NT2/D1 (cell line): ENCODE results near the gene RBMX.

Experiments
- DNase-seq: peaks from one replicate; pipeline ENCODE4 v3.0.0-alpha.2; 2011; ENCODE audit warnings: low read depth, low spot score
- H3K27me3 ChIP-seq: 2 replicates; pipeline ENCODE4 v1.6.0; 2011; ENCODE audit warnings: mild to moderate bottlenecking; ENCODE audit not compliant: insufficient read length, insufficient read depth
- H3K36me3 ChIP-seq: 2 replicates; pipeline ENCODE4 v1.6.1; 2011; ENCODE audit warnings: mild to moderate bottlenecking, low read length, mixed read lengths; ENCODE audit not compliant: insufficient read depth, insufficient read length
- H3K4me1 ChIP-seq: 2 replicates; pipeline ENCODE4 v1.5.1; 2011; ENCODE audit not compliant: insufficient read depth, insufficient read length
- H3K4me3 ChIP-seq: 2 replicates; pipeline ENCODE4 v1.5.1; 2011; ENCODE audit warnings: low read depth; ENCODE audit not compliant: insufficient read length
- H3K9ac ChIP-seq: 2 replicates; pipeline ENCODE4 v1.6.0; 2011; ENCODE audit warnings: low read depth; ENCODE audit not compliant: insufficient read length
- H3K9me3 ChIP-seq: 2 replicates; pipeline ENCODE4 v1.5.1; 2011; ENCODE audit warnings: mild to moderate bottlenecking, low read length; ENCODE audit not compliant: insufficient read depth
- SUZ12 ChIP-seq: IDR thresholded peaks from 2 replicates; pipeline ENCODE4 v1.6.1; 2011; ENCODE audit not compliant: insufficient read length, insufficient read depth; ENCODE audit errors: extremely low read depth
- YY1 ChIP-seq: IDR thresholded peaks from 2 replicates; pipeline ENCODE4 v1.6.1; 2011; ENCODE audit not compliant: insufficient read length, insufficient read depth
- ZNF274 ChIP-seq: IDR thresholded peaks from 2 replicates; pipeline ENCODE4 v1.6.1; 2011; ENCODE audit warnings: mild to moderate bottlenecking, low read depth, low read length

The RBMX gene

DNA sequence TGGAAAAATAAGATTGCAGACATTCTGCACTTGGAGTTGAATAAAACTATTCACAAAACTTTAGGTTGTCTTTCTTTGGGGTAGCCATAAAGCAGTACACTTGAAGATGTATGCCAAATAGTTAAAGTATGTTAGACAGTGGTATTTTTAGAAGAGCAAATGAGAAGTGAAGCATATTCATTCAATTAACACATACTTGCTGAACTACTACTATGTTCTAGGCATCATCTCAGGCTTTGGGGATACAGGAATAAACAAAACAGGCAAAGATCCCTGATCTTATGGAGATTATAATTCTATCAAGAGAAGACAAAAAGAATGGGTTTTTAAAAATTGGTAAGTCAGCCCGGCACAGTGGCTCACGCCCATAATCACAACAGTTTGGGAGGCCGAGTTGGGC, 29.0 kb downstream of the RBMX start:
- no peaks in the 10 kb centered on the region for H3K4me1 ChIP-seq
- no peaks in the 10 kb centered on the region for H3K9me3 ChIP-seq
- no peaks in the 10 kb centered on the region for H3K27me3 ChIP-seq
- no peak overlapping the region for H3K4me3 ChIP-seq
- H3K9ac ChIP-seq, result no peak overlapping the region
- no peak for DNase-seq
- TF ChIP-seq YY1 (no peak), ZNF274 (no peak), SUZ12 (no peak)
- H3K36me3 ChIP-seq, result peaks cover 2% of the 10 kb centered on the region

GRCh38 chrX:136850441-136851175, 29.9 kb downstream of the RBMX start:
- TF ChIP-seq SUZ12 (no peak), YY1 (no peak), ZNF274 (no peak)
- Histone ChIP-seq H3K9ac (no peak overlapping the region), H3K4me3 (no peak overlapping the region), H3K36me3 (peaks cover 2% of the 10 kb centered on the region), H3K4me1 (no peaks in the 10 kb centered on the region), H3K9me3 (no peaks in the 10 kb centered on the region), H3K27me3 (no peaks in the 10 kb centered on the region)
- no peak for DNase-seq

GRCh38 chrX:136849395-136849794, 31.1 kb downstream of the RBMX start:
- no peaks in the 10 kb centered on the region for H3K4me1 ChIP-seq
- no peak overlapping the region for H3K4me3 ChIP-seq
- H3K9ac ChIP-seq, result no peak overlapping the region
- H3K36me3 ChIP-seq, result peaks cover 2% of the 10 kb centered on the region
- H3K9me3 ChIP-seq, result no peaks in the 10 kb centered on the region
- no peaks in the 10 kb centered on the region for H3K27me3 ChIP-seq
- TF ChIP-seq YY1 (no peak), SUZ12 (no peak), ZNF274 (no peak)
- DNase-seq, result no peak

- no peak overlapping the region for H3K9ac ChIP-seq
- TF ChIP-seq ZNF274 (no peak), SUZ12 (no peak), YY1 (no peak)
Observed at GRCh38 chrX:136847874-136848273, 32.7 kb downstream of the RBMX start.

DNA sequence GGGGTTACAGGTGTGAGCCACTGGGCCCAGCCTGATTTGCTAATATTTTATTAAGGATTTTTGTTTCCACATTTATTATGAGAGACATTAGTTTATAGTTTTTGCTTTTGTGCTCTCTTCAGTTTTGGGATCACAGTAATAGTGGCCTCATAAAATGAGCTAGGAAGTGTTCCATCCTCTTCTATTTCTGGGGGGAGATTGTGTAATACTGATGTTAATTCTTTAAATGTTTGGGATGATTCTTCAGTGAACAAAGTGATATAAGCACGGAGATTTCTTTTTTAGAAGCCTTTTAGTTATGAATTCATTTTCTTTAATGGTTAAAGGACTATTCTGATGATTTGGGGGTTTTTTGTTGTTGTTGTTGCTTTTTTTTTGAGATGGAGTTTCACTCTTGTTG, 41.3 kb downstream of the RBMX start:
- H3K27me3 ChIP-seq, result no peaks in the 10 kb centered on the region
- no peak for TF ChIP-seq SUZ12
- TF ChIP-seq YY1, result no peak
- TF ChIP-seq ZNF274, result no peak

More at GRCh38 chrX:136847874-136848273, 32.7 kb downstream of the RBMX start:
- H3K4me3 ChIP-seq, result no peak overlapping the region
- H3K27me3 ChIP-seq, result no peaks in the 10 kb centered on the region
- no peaks in the 10 kb centered on the region for H3K4me1 ChIP-seq
- no peaks in the 10 kb centered on the region for H3K9me3 ChIP-seq
- DNase-seq, result no peak
- H3K36me3 ChIP-seq, result no peaks in the 10 kb centered on the region

GRCh38 chrX:136835761-136836160, 44.8 kb downstream of the RBMX start:
- no peak overlapping the region for H3K9ac ChIP-seq
- H3K27me3 ChIP-seq, result no peaks in the 10 kb centered on the region
- TF ChIP-seq ZNF274 (no peak), SUZ12 (no peak), YY1 (no peak)
- H3K36me3 ChIP-seq, result no peaks in the 10 kb centered on the region
- no peak overlapping the region for H3K4me3 ChIP-seq
- no peaks in the 10 kb centered on the region for H3K4me1 ChIP-seq
- no peak for DNase-seq
- H3K9me3 ChIP-seq, result no peaks in the 10 kb centered on the region

More for the DNA sequence above, 41.3 kb downstream of the RBMX start:
- Histone ChIP-seq H3K4me1 (no peaks in the 10 kb centered on the region), H3K9me3 (no peaks in the 10 kb centered on the region), H3K4me3 (no peak overlapping the region), H3K9ac (no peak overlapping the region), H3K36me3 (no peaks in the 10 kb centered on the region)
- no peak for DNase-seq

- Histone ChIP-seq H3K4me3 (no peak overlapping the region), H3K27me3 (no peaks in the 10 kb centered on the region), H3K4me1 (no peaks in the 10 kb centered on the region), H3K9ac (no peak overlapping the region), H3K9me3 (no peaks in the 10 kb centered on the region), H3K36me3 (no peaks in the 10 kb centered on the region)
- no peak for DNase-seq
- no peak for TF ChIP-seq YY1
- no peak for TF ChIP-seq ZNF274
- TF ChIP-seq SUZ12, result no peak
Observed at GRCh38 chrX:136829413-136829812, 51.1 kb downstream of the RBMX start.
